Neuronal stem cell (in vitro differentiated cells): Measurements from ENCODE around the gene INTS7. TPM values are rescaled to one million over a fixed set of nuclear protein-coding genes. Genes with fewer than 3 reads are reported as not detected.
A peak's percentile ranks its signal among the peaks of the same experiment; 100 is the strongest.

Experiments
- DNase-seq: peaks from one replicate; pipeline ENCODE4 v3.0.0-alpha.2; 2013; ENCODE audit warnings: low spot score
- H2AFZ ChIP-seq: one replicate; pipeline ENCODE4 v1.6.1; 2013; ENCODE audit warnings: mild to moderate bottlenecking, low read length, inconsistent platforms
- H2AK5ac ChIP-seq: 2 replicates; pipeline ENCODE4 v1.6.1; 2013; ENCODE audit warnings: low read depth, mild to moderate bottlenecking, inconsistent platforms, low read length, moderate library complexity, mixed read lengths
- H2BK120ac ChIP-seq: 2 replicates; pipeline ENCODE4 v1.6.1; 2013; ENCODE audit warnings: low read depth, mild to moderate bottlenecking, inconsistent platforms, low read length, moderate library complexity, mixed read lengths
- H2BK12ac ChIP-seq: one replicate; pipeline ENCODE4 v1.6.1; 2013; ENCODE audit warnings: low read length, inconsistent platforms
- H2BK15ac ChIP-seq: 2 replicates; pipeline ENCODE4 v1.6.1; 2013; ENCODE audit warnings: mild to moderate bottlenecking, low read length, inconsistent platforms, mixed read lengths
- H2BK5ac ChIP-seq: one replicate; pipeline ENCODE4 v1.6.1; 2013; ENCODE audit warnings: inconsistent platforms, mild to moderate bottlenecking, low read length, moderate library complexity
- H3K14ac ChIP-seq: one replicate; pipeline ENCODE4 v1.6.1; 2013; ENCODE audit warnings: low read length, inconsistent platforms
- H3K18ac ChIP-seq: 2 replicates; pipeline ENCODE4 v1.6.1; 2013; ENCODE audit warnings: low read length, inconsistent platforms
- H3K23ac ChIP-seq: 2 replicates; pipeline ENCODE4 v1.6.1; 2013; ENCODE audit warnings: low read depth, mild to moderate bottlenecking, mixed read lengths, low read length, inconsistent platforms; ENCODE audit not compliant: poor library complexity
- H3K27ac ChIP-seq: replicated peaks from 3 replicates; pipeline ENCODE4 v1.5.1; 2013; ENCODE audit warnings: low read length, inconsistent platforms
- H3K27me3 ChIP-seq, 3 experiments: 2 replicates each; pipeline ENCODE4 v1.6.1; 2013; ENCODE audit warnings: low read length in 3 of 3, mild to moderate bottlenecking in 2 of 3, inconsistent platforms in 1 of 3, low read depth in 1 of 3, mixed read lengths in 1 of 3, moderate library complexity in 1 of 3; ENCODE audit not compliant: control insufficient read depth in 3 of 3, insufficient read depth in 3 of 3
- H3K36me3 ChIP-seq, 2 donors: replicated peaks in 1 of 2; 2 replicates each; pipeline ENCODE4 v1.6.1; 2013; ENCODE audit warnings: low read length in 2 of 2; ENCODE audit not compliant: control insufficient read depth in 2 of 2, insufficient read depth in 2 of 2
- H3K4ac ChIP-seq: 2 replicates; pipeline ENCODE4 v1.6.1; 2013; ENCODE audit warnings: inconsistent platforms, mild to moderate bottlenecking, low read length, moderate library complexity
- H3K4me1 ChIP-seq, 2 donors: 1 replicate in 1 of 2; 2 replicates in 1 of 2; pipeline ENCODE4 v1.6.1; 2013; ENCODE audit warnings: low read length in 2 of 2, low read depth in 1 of 2; ENCODE audit not compliant: control insufficient read depth in 2 of 2, insufficient read depth in 1 of 2
- H3K4me2 ChIP-seq: one replicate; pipeline ENCODE4 v1.6.1; 2013; ENCODE audit warnings: mild to moderate bottlenecking, low read length, inconsistent platforms; ENCODE audit not compliant: insufficient read depth, poor library complexity, severe bottlenecking
- H3K4me3 ChIP-seq, 2 donors: 2 replicates each; pipeline ENCODE4 v1.5.1; 2013; ENCODE audit warnings: low read length in 2 of 2, mild to moderate bottlenecking in 2 of 2, inconsistent platforms in 1 of 2, moderate library complexity in 1 of 2
- H3K79me1 ChIP-seq: one replicate; pipeline ENCODE4 v1.6.1; 2013; ENCODE audit warnings: low read depth, mild to moderate bottlenecking, inconsistent platforms, low read length, moderate library complexity
- H3K9ac ChIP-seq: one replicate; pipeline ENCODE4 v1.6.1; 2013; ENCODE audit warnings: mild to moderate bottlenecking, low read depth, low read length, inconsistent platforms; ENCODE audit not compliant: poor library complexity
- H3K9me3 ChIP-seq, 2 donors: replicated peaks in 1 of 2; 2 replicates each; pipeline versions ENCODE3 to v1.6.1; 2013; ENCODE audit warnings: low read length in 2 of 2, mild to moderate bottlenecking in 2 of 2, inconsistent platforms in 1 of 2, low read depth in 1 of 2, mixed read lengths in 1 of 2, moderate library complexity in 1 of 2; ENCODE audit not compliant: control insufficient read depth in 2 of 2, insufficient read depth in 1 of 2
- H4K8ac ChIP-seq: one replicate; pipeline ENCODE4 v1.6.1; 2013; ENCODE audit warnings: low read depth, mild to moderate bottlenecking, inconsistent platforms, low read length, moderate library complexity
- H4K91ac ChIP-seq: one replicate; pipeline ENCODE4 v1.6.1; 2013; ENCODE audit warnings: low read length, low read depth, mild to moderate bottlenecking, inconsistent platforms; ENCODE audit not compliant: poor library complexity
- WGBS, 2 donors: extraction: QIAGEN DNeasy Blood & Tissue Kit; methylation state at CpG; one replicate each; pipeline ENCODE4 v1.1.7; 2013; ENCODE audit warnings: missing lambda C conversion rate in 2 of 2, mixed read lengths in 1 of 2; ENCODE audit not compliant: insufficient read length in 2 of 2, insufficient replicate concordance in 1 of 2; ENCODE audit errors: extremely low coverage in 2 of 2; 5-methylcytosine and 5-hydroxymethylcytosine counted together
- polyA plus RNA-seq, 2 experiments: library from polyadenylated mRNA; stranded (reverse); fragments of 200-250 nt; gene quantifications; one replicate each; pipeline ENCODE4 v1.2.3, GENCODE V29; 2013

Gene INTS7, protein sequence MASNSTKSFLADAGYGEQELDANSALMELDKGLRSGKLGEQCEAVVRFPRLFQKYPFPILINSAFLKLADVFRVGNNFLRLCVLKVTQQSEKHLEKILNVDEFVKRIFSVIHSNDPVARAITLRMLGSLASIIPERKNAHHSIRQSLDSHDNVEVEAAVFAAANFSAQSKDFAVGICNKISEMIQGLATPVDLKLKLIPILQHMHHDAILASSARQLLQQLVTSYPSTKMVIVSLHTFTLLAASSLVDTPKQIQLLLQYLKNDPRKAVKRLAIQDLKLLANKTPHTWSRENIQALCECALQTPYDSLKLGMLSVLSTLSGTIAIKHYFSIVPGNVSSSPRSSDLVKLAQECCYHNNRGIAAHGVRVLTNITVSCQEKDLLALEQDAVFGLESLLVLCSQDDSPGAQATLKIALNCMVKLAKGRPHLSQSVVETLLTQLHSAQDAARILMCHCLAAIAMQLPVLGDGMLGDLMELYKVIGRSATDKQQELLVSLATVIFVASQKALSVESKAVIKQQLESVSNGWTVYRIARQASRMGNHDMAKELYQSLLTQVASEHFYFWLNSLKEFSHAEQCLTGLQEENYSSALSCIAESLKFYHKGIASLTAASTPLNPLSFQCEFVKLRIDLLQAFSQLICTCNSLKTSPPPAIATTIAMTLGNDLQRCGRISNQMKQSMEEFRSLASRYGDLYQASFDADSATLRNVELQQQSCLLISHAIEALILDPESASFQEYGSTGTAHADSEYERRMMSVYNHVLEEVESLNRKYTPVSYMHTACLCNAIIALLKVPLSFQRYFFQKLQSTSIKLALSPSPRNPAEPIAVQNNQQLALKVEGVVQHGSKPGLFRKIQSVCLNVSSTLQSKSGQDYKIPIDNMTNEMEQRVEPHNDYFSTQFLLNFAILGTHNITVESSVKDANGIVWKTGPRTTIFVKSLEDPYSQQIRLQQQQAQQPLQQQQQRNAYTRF
- polyA plus RNA-seq (2013, experiment 1 of 2) = 11.6 TPM
- polyA plus RNA-seq (2013, experiment 2 of 2) = 12.0 TPM

GRCh38 chr1:212035123-212035834 is at the start of gene INTS7, which contains the start of gene DTL:
Gene INTS7, minus strand, starts transcription at chr1:212035557. Its CDS starts 120 bp downstream, at chr1:212035437.
Gene DTL, plus strand, starts transcription at chr1:212035748. Its CDS starts 143 bp downstream, at chr1:212035891.
- H3K79me1 ChIP-seq = no peaks in the 10 kb centered on the region
- H3K27me3 ChIP-seq = no peaks in the 10 kb centered on the region
- H3K27ac ChIP-seq = peak within 1 kb of the TSS; percentile 65
- H2BK5ac ChIP-seq = no peak within 1 kb of the TSS
- H2BK120ac ChIP-seq = no peak within 1 kb of the TSS
- H4K91ac ChIP-seq = no peak within 1 kb of the TSS
- no peak within 1 kb of the TSS for H3K14ac ChIP-seq
- peak within 1 kb of the TSS; percentile 89 for H2AFZ ChIP-seq
- peak within 1 kb of the TSS; percentile 62 for H3K4me2 ChIP-seq
- peak within 1 kb of the TSS; percentile 79 for H3K9ac ChIP-seq
- H3K4me1 ChIP-seq = peaks cover 6 to 10% of the 10 kb centered on the region in 2 donors
- WGBS, 2 donors = no CpG with 5 or more reads among the region's 53 CpGs
- no peak within 1 kb of the TSS for H4K8ac ChIP-seq
- peak; percentile 99 for DNase-seq
- no peak within 1 kb of the TSS for H2BK12ac ChIP-seq
- no peak within 1 kb of the TSS for H2AK5ac ChIP-seq
- H3K4me3 ChIP-seq = peak within 1 kb of the TSS; percentile 61 to 94
- H3K4ac ChIP-seq = no peak within 1 kb of the TSS
- peaks cover 0 to 12% of the 10 kb centered on the region in 2 donors for H3K9me3 ChIP-seq
- H3K23ac ChIP-seq = peak within 1 kb of the TSS; percentile 46
- peak within 1 kb of the TSS; percentile 84 for H3K18ac ChIP-seq
- H3K36me3 ChIP-seq = peaks cover 2 to 52% of the 10 kb centered on the region in 2 donors
- no peak within 1 kb of the TSS for H2BK15ac ChIP-seq

DNA sequence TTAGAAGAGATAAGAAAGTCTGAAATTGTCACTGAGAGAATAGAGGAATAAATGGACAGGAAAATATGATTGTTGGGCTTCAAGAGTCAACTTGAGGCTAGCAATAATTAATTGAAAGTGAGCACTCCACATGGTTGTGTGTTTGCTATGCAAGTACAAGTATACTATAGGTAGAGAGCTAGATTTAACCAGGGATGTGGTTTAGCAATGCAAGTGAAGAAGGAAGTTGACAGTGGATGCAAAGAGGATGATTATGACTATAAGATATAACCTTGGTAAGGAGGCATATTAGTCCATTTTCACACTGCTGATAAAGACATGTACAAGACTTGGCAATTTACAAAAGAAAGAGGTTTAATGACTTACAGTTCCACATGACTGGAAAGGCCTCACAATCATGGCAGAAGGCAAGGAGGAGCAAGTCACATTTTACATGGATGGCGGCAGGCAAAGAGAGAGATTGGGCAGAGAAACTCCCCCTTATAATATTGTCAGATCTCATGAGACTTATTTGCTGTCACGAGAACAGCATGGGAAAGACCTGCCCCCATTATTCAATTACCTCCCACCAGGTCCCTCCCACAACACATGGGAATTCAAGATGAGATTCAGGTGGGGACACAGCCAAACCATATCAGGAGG is 47.5 kb upstream of the INTS7 start:
- Histone ChIP-seq H2BK12ac (no peak overlapping the region), H3K18ac (no peak overlapping the region), H3K36me3 (peaks cover 21 to 98% of the 10 kb centered on the region in 2 donors), H3K4me2 (no peak overlapping the region), H2BK15ac (no peak overlapping the region), H4K91ac (no peak overlapping the region), H2BK5ac (no peak overlapping the region), H2AK5ac (no peak overlapping the region), H3K79me1 (no peaks in the 10 kb centered on the region), H3K14ac (no peak overlapping the region), H3K4me1 (no peaks in the 10 kb centered on the region), H3K4ac (no peak overlapping the region), H3K4me3 (no peak overlapping the region), H3K27me3 (no peaks in the 10 kb centered on the region), H3K27ac (no peak overlapping the region), H2AFZ (no peak overlapping the region), H2BK120ac (no peak overlapping the region), H4K8ac (no peak overlapping the region), H3K9me3 (peaks cover 0 to 3% of the 10 kb centered on the region in 2 donors), H3K23ac (no peak overlapping the region), H3K9ac (no peak overlapping the region)
- DNase-seq = no peak
- no CpG with 5 or more reads among the region's 2 CpGs for WGBS, 2 donors

DNA sequence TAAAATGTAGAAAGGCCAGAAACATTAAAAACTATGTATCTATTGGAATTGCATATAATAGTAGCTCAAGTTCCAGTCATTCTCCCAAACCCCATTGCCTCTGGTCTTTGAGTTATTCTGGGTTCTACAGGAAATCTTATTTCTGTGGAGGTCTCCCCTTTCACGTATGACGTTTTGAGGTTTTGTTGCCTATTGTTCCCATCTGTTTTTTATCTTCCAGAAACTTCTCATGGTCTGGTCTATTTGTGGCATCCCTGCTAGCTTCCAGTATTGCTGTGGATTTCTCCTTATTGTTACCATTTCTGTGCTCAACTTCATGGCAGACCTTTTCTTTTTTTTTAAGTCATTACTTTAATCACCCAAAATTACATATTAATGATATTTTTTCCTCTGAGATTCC is 43.5 kb upstream of the INTS7 start:
- DNase-seq = no peak
- Histone ChIP-seq H3K79me1 (no peaks in the 10 kb centered on the region), H3K18ac (no peak overlapping the region), H3K4ac (no peak overlapping the region), H3K4me3 (no peak overlapping the region), H3K36me3 (peaks cover 20 to 100% of the 10 kb centered on the region in 2 donors), H4K91ac (no peak overlapping the region), H3K27me3 (no peaks in the 10 kb centered on the region), H2BK5ac (no peak overlapping the region), H3K14ac (no peak overlapping the region), H3K9ac (no peak overlapping the region), H2BK12ac (no peak overlapping the region), H3K27ac (no peak overlapping the region), H3K23ac (no peak overlapping the region), H2AFZ (no peak overlapping the region), H3K4me1 (no peaks in the 10 kb centered on the region), H4K8ac (no peak overlapping the region), H2BK15ac (no peak overlapping the region), H3K9me3 (peaks cover 0 to 3% of the 10 kb centered on the region in 2 donors), H2AK5ac (no peak overlapping the region), H3K4me2 (no peak overlapping the region), H2BK120ac (no peak overlapping the region)
- no CpG with 5 or more reads among the region's 2 CpGs for WGBS, 2 donors
